Neutrophil (primary cell): ENCODE results near the gene PRKG1.

Experiments used
- H3K27ac ChIP-seq: fragments of 200-600 bp; sonication (generic); 2 replicates; pipeline ENCODE4 v1.5.1; 2016; ENCODE audit warnings: mild to moderate bottlenecking, moderate library complexity
- H3K27me3 ChIP-seq: fragments of 200-600 bp; sonication (generic); 2 replicates; pipeline ENCODE4 v1.6.0; 2016; ENCODE audit warnings: mild to moderate bottlenecking
- H3K36me3 ChIP-seq: fragments of 200-600 bp; sonication (generic); 2 replicates; pipeline ENCODE4 v1.5.1; 2017
- H3K4me1 ChIP-seq, 2 experiments: fragments of 200-600 bp in 1 of 2; sonication (generic) in 1 of 2; 1 replicate in 1 of 2; 2 replicates in 1 of 2; pipeline versions ENCODE4 v1.5.1 to v1.6.1; 2013 to 2016; ENCODE audit warnings: low read depth in 1 of 2, low read length in 1 of 2, mild to moderate bottlenecking in 1 of 2, moderate library complexity in 1 of 2; ENCODE audit not compliant: control insufficient read depth in 1 of 2, insufficient read depth in 1 of 2
- H3K4me3 ChIP-seq, 2 experiments: fragments of 200-600 bp in 1 of 2; sonication (generic) in 1 of 2; 1 replicate in 1 of 2; 2 replicates in 1 of 2; pipeline ENCODE4 v1.5.1; 2013 to 2016; ENCODE audit warnings: low read depth in 1 of 2, low read length in 1 of 2, mild to moderate bottlenecking in 1 of 2, moderate library complexity in 1 of 2
- H3K9me3 ChIP-seq: fragments of 200-600 bp; sonication (generic); 2 replicates; pipeline ENCODE4 v1.5.1; 2016
- TF ChIP-seq, protein P1 (sequence below): fragments of 200-600 bp; sonication (generic); IDR thresholded peaks from 2 replicates; pipeline ENCODE4 v1.5.1; 2016; ENCODE audit warnings: antibody characterized with exemption

Gene PRKG1

GRCh38 chr10:51773681-51774080, 699.4 kb downstream of the PRKG1 start:
- TF ChIP-seq, protein P1, sequence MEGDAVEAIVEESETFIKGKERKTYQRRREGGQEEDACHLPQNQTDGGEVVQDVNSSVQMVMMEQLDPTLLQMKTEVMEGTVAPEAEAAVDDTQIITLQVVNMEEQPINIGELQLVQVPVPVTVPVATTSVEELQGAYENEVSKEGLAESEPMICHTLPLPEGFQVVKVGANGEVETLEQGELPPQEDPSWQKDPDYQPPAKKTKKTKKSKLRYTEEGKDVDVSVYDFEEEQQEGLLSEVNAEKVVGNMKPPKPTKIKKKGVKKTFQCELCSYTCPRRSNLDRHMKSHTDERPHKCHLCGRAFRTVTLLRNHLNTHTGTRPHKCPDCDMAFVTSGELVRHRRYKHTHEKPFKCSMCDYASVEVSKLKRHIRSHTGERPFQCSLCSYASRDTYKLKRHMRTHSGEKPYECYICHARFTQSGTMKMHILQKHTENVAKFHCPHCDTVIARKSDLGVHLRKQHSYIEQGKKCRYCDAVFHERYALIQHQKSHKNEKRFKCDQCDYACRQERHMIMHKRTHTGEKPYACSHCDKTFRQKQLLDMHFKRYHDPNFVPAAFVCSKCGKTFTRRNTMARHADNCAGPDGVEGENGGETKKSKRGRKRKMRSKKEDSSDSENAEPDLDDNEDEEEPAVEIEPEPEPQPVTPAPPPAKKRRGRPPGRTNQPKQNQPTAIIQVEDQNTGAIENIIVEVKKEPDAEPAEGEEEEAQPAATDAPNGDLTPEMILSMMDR, result no peak
- Histone ChIP-seq H3K4me3 (no peak overlapping the region), H3K9me3 (no peaks in the 10 kb centered on the region), H3K27ac (no peak overlapping the region), H3K36me3 (no peaks in the 10 kb centered on the region), H3K4me1 (no peaks in the 10 kb centered on the region), H3K27me3 (no peaks in the 10 kb centered on the region)

DNA sequence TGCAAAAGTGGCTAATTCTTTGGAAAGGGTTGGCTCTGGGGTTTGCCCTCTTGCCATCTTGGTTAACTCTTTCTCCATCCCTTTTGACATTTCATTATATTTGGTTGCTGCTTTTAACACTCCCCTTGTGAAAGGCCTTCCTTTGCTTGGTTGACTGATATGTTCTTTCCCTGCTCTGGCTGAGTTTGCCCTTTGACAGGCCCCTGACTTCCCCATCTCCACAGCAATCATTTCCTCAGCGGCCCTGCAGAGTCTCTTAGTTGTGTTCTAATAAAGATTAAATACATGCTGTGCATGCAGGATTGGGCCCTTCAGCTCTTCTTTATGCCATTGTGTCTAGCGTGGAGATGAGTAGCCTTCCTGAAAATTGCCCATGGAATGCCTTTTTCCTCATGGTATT, 709.7 kb downstream of the PRKG1 start:
- no peak overlapping the region for H3K27ac ChIP-seq
- no peaks in the 10 kb centered on the region for H3K27me3 ChIP-seq
- TF ChIP-seq, protein P1, result no peak
- no peaks in the 10 kb centered on the region for H3K9me3 ChIP-seq
- no peak overlapping the region for H3K4me3 ChIP-seq
- peaks cover 4 to 7% of the 10 kb centered on the region in 2 experiments for H3K4me1 ChIP-seq
- H3K36me3 ChIP-seq, result no peaks in the 10 kb centered on the region

DNA sequence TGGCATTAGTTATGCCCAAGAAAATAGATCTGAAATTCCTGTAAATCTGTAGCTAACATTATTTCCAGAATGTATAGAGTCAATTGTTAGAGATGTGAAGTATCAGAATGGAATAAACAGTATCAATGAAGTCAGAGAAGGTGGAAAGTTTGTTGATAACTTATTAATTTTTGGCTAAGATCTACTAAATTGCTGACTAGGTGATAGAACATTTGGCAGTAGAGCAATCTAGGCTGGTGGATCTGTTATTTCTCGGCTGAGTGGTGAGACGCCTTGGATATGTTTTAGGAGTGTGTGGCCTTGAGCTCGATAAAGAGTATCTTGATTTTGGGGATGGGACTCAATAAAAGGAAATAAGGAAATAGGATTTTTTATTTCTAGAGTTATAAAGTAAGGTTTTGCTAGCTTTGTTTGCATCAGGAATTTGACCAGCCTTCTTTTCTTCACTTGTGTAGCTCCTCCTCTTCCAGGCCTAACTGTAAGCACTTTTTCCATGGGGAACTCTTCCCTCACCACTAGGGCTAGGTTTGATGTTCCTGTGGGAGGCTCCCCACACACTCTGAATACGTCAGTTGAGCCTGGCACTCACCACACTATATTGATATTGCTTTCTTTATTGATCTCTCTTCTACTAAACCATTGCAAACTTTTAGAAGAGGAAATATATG, 711.9 kb downstream of the PRKG1 start:
- no peaks in the 10 kb centered on the region for H3K36me3 ChIP-seq
- no peaks in the 10 kb centered on the region for H3K27me3 ChIP-seq
- peaks cover 4 to 7% of the 10 kb centered on the region in 2 experiments for H3K4me1 ChIP-seq
- no peak overlapping the region for H3K4me3 ChIP-seq
- no peaks in the 10 kb centered on the region for H3K9me3 ChIP-seq
- H3K27ac ChIP-seq, result no peak overlapping the region
- TF ChIP-seq, protein P1, result no peak

GRCh38 chr10:51786684-51787035, 712.4 kb downstream of the PRKG1 start:
- Histone ChIP-seq H3K36me3 (no peaks in the 10 kb centered on the region), H3K4me1 (peaks cover 4 to 7% of the 10 kb centered on the region in 2 experiments)
- TF ChIP-seq, protein P1, result no peak

GRCh38 chr10:51788273-51788672, 714.0 kb downstream of the PRKG1 start:
- no peaks in the 10 kb centered on the region for H3K27me3 ChIP-seq
- H3K4me3 ChIP-seq, result no peak overlapping the region
- TF ChIP-seq, protein P1, result no peak

More at GRCh38 chr10:51786684-51787035, 712.4 kb downstream of the PRKG1 start:
- Histone ChIP-seq H3K9me3 (no peaks in the 10 kb centered on the region), H3K27me3 (no peaks in the 10 kb centered on the region), H3K27ac (no peak overlapping the region), H3K4me3 (no peak overlapping the region)

More at GRCh38 chr10:51788273-51788672, 714.0 kb downstream of the PRKG1 start:
- Histone ChIP-seq H3K4me1 (peaks cover 3 to 7% of the 10 kb centered on the region in 2 experiments), H3K27ac (no peak overlapping the region), H3K36me3 (no peaks in the 10 kb centered on the region), H3K9me3 (no peaks in the 10 kb centered on the region)
